ENCODE results near the gene CAND2.
"Not testable (repeated sequence)": the region's sequence is repeated elsewhere in the genome, so short reads cannot be mapped to it uniquely, and the experiment has no call there.

Gene CAND2

GRCh38 chr3:12879191-12879815 lies 82.8 kb downstream of the CAND2 start:
- in situ Hi-C loops (cut with MboI; ENCODE audit: low pct_unique_long_range_greater_than_20kb, low sequenced_read_pairs, unreplicated experiment), result no loop called here
- TF ChIP-seq CTCF (IDR thresholded peaks at IDR 0.05; ENCODE audit: extremely low read depth, insufficient read depth, missing control alignments), result no peak
- no peak for DNase-seq (ENCODE audit: low spot score)

GRCh38 chr3:12881858-12882257 lies 85.4 kb downstream of the CAND2 start:
- in situ Hi-C loops (cut with MboI; ENCODE audit: low pct_unique_long_range_greater_than_20kb, low sequenced_read_pairs, unreplicated experiment); DNase-seq (ENCODE audit: low spot score): not testable (repeated sequence)
- peak; percentile 32 for TF ChIP-seq CTCF (IDR thresholded peaks at IDR 0.05; ENCODE audit: extremely low read depth, insufficient read depth, missing control alignments)

- in situ Hi-C loops (cut with MboI; ENCODE audit: low pct_unique_long_range_greater_than_20kb, low sequenced_read_pairs, unreplicated experiment), result no loop called here
- TF ChIP-seq CTCF (IDR thresholded peaks at IDR 0.05; ENCODE audit: extremely low read depth, insufficient read depth, missing control alignments), result no peak
Observed at GRCh38 chr3:12882336-12883310, 86.1 kb downstream of the CAND2 start.

GRCh38 chr3:12884186-12884680 lies 87.8 kb downstream of the CAND2 start:
- no peak for DNase-seq (ENCODE audit: low spot score)
- in situ Hi-C loops (cut with MboI; ENCODE audit: low pct_unique_long_range_greater_than_20kb, low sequenced_read_pairs, unreplicated experiment), result no loop called here
- no peak for TF ChIP-seq CTCF (IDR thresholded peaks at IDR 0.05; ENCODE audit: extremely low read depth, insufficient read depth, missing control alignments)

More at GRCh38 chr3:12882336-12883310, 86.1 kb downstream of the CAND2 start:
- no peak for DNase-seq (ENCODE audit: low spot score)

Data from GM13977 (cell line).